GM13977 (cell line): ENCODE data around the gene PARP4.
"Not testable (repeated sequence)": the region's sequence is repeated elsewhere in the genome, so short reads cannot be mapped to it uniquely, and the experiment has no call there.

ENCODE experiments used
- DNase-seq: peaks from one replicate; pipeline ENCODE4 v3.0.0; 2012; ENCODE audit warnings: low spot score
- in situ Hi-C: fragments of 300-500 bp; cut with MboI; formaldehyde crosslinking; loops from one replicate; pipeline ENCODE4 v1.12.0; 2022; ENCODE audit warnings: low sequenced_read_pairs, low pct_unique_long_range_greater_than_20kb, mixed read lengths, inconsistent platforms; ENCODE audit not compliant: unreplicated experiment
- TF ChIP-seq, protein P1 (sequence below): IDR thresholded peaks from 2 replicates; pipeline ENCODE4 v1.5.1; 2012; ENCODE audit warnings: mild to moderate bottlenecking, control low read depth; ENCODE audit not compliant: insufficient read depth; ENCODE audit errors: extremely low read depth, missing control alignments

Gene PARP4

DNA sequence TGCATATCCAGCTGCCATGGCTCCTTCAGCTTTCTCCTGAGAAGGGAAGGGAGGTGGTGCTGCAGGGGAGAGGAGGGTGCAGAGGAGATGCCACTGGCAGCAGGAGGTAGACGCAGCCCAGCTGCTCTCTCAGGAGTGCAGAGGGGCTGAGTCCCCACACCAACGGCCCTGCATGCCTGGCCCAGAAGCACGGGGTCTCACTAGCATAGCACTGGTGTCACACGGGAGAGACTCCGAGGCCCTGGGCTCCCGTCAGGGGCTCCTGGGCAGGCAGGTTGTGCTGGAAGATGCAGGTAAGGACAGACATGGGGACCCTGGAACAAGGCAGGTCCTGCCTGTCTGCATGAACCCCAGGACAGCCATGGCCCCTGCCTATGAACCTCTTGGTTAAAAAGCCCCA is 123.1 kb downstream of the PARP4 start:
- in situ Hi-C loops = loop anchor here (5.0 kb wide), 1 partner anchor 1427 kb away; no protein-coding TSS in a partner anchor
- TF ChIP-seq, protein P1, sequence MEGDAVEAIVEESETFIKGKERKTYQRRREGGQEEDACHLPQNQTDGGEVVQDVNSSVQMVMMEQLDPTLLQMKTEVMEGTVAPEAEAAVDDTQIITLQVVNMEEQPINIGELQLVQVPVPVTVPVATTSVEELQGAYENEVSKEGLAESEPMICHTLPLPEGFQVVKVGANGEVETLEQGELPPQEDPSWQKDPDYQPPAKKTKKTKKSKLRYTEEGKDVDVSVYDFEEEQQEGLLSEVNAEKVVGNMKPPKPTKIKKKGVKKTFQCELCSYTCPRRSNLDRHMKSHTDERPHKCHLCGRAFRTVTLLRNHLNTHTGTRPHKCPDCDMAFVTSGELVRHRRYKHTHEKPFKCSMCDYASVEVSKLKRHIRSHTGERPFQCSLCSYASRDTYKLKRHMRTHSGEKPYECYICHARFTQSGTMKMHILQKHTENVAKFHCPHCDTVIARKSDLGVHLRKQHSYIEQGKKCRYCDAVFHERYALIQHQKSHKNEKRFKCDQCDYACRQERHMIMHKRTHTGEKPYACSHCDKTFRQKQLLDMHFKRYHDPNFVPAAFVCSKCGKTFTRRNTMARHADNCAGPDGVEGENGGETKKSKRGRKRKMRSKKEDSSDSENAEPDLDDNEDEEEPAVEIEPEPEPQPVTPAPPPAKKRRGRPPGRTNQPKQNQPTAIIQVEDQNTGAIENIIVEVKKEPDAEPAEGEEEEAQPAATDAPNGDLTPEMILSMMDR = no peak

DNA sequence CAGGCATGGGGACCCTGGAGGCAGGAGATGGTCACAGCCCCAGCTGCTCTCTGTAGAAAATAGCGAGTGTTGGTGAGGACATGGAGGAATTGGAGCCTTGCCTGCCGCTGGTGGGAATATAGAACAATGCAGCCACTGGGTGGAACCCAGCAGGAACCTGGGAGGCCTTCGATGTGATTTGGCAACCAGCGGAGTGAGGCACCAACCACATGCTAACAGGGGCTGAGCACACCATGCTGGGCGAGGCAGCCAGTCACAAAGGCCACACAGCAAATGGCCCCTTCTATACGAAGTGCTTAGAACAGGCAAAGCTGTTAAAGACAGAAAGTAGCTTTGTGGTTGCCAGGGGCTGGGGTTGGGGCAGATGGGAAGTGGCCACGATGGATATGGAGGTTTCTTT is 123.8 kb downstream of the PARP4 start:
- in situ Hi-C loops = loop anchor here (5.0 kb wide), 1 partner anchor 1426 kb away; no protein-coding TSS in a partner anchor

More for the DNA sequence above, 123.1 kb downstream of the PARP4 start:
- no peak for DNase-seq

DNA sequence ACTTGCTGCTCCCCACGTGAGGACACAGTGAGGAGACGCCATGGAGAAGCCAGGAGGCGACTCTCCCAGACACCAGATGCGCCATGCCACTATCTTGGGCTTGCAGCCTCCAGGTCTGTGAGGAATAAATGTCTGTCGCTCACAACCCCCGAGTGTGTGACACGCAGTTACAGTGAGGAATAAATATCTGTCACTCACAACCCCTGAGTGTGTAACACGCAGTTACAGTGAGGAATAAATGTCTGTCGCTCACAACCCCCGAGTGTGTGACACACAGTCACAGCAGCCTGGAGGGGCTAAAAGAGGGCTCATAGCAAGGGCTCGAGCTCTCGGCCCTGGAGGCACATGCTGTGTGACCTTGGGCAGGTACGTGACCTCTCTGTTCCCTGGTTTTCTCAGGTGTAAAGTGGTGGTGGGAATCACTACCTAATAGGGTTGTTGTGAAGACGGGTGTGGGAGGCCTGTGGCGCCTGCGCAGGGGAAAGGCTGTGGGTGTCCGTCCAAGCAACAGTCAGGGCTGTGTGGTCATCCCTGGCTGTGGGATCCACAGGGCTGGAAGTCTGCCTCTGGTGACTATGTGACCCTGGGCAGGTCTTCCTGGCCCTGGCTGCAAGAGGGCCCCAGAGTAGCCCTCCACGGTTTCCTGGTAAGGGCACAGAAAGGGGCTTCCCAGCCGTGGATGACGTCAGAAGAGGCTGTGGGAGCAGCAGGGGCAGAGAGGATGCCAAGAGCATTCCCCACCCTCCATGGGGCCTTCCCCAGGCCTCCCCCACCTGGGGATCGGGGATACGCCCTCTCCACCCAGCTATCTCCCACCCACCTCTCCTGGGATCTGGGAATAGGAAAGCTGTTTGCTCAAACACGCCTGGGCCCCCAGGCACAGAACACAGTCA is 125.5 kb downstream of the PARP4 start:
- in situ Hi-C loops = loop anchor here (5.0 kb wide), 1 partner anchor 1425 kb away; no protein-coding TSS in a partner anchor
- no peak for DNase-seq
- TF ChIP-seq, protein P1 = no peak

More for the DNA sequence above, 123.8 kb downstream of the PARP4 start:
- not testable (repeated sequence) for DNase-seq

DNA sequence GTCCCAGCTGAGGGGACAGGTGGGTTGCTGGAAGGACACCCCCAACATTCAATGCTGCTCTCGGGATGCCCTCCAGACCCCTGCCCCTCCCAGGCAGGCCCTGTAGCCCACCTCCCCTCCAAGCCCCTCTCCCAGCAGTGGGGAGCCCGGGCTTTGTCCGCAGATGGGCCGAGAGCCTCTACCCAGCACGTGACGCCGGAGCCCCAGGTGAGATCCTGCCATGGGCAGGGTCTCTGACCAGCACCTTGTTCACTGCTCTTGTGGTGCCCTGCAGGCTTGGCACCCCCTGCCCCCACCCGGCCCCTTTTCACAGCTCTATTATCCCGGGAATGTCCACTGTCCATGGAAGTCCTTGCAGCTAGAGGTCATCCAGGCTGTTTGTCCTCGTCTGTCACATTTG is 126.7 kb downstream of the PARP4 start:
- TF ChIP-seq, protein P1 = no peak
- in situ Hi-C loops = loop anchor here (5.0 kb wide), 1 partner anchor 1424 kb away; no protein-coding TSS in a partner anchor
- DNase-seq = no peak

DNA sequence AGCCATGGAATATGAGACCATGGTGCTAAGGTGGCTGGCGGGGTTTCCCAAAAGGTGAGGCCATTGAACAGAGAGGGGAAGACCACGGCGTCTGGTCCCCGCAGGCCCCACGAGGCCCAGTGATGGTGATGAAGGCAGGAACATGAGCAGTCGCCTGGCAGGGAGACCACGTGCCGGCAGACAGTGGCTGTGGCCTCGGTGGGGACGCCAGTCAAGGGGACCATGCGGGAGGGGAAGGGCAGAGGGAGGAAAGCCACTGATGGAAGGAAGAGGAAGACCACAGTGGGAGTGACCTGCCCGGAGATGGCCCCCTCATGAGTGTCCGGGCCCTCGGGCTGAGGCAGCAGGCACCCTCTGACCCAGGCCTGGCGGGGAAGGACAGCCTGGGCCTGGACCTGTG is 127.6 kb downstream of the PARP4 start:
- in situ Hi-C loops = loop anchor here (5.0 kb wide), 1 partner anchor 1423 kb away; no protein-coding TSS in a partner anchor
- not testable (repeated sequence) for DNase-seq

DNA sequence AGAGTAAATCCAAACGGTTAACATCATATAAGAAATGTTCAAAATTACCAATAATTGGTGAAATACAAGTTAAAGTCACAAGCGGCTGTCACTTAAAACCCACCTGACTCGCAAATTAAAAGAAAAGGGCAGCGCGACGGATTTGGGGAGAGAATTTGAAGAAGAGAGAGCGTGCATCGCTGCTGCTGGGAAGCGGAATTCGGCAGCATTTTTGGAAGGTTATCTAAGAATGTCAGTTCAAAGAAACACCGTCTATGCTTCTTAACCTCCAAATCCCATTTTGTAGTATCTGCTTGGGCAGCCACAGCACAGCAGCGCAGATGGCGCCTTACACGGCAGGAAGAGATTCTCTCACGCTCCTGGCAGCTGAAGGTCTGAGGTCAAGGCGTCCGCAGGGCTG is 128.5 kb downstream of the PARP4 start:
- in situ Hi-C loops = not testable (repeated sequence)

DNA sequence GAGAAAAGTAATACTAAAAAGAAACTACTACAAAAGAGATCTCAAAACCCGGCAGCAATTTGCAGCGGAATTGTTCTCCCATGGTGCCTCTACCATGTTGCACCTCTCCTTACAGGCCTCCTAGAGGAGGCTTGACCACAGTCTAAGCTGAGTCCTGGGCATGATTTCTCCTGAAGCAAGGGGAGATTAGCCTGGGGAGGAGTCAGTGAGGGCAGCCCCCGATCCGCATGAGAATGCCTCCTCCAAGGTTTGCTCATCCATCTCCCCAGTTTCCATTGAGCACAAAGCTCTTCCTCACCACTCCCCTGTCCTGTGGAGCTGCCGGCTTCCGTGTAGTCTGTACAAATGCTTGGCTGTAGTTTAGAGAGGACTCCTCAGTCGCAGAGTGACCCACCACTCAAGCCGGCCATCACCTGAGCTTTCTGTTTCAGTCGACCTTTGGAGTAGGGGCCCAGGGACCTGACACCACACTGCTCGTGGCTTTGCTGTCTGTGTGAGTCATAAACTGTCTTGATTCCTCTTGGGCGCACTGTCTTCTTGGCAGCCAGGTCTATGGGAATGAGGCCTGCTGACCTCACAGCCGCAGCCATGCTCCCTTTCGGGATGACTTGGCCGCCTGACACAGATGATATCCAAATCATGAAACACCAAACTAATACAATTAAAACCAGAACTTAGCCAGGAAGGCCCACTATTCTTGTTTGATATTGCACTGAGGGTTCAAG is 130.9 kb downstream of the PARP4 start:
- TF ChIP-seq, protein P1 = no peak
- in situ Hi-C loops = no loop called here
- no peak for DNase-seq

More for the DNA sequence above, 128.5 kb downstream of the PARP4 start:
- DNase-seq = not testable (repeated sequence)

DNA sequence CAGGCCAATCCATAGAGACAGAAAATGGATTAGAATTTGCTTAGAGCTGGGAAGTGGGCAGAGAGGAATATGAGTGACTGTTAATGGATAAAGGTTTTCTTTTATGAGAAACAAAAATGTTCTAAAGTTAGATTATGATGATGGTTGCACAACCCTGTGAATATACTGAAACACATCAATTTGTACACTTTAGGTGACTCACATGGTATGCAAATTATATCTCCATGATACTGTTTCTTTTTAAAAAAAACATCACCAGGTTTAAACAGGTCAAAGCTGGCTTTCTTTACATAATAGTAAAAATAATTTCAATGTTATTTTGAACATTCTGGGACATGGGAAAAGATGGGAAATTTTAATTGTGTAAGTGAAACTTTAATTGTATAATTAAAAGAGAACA is 131.7 kb downstream of the PARP4 start:
- DNase-seq, in situ Hi-C loops: not testable (repeated sequence)

DNA sequence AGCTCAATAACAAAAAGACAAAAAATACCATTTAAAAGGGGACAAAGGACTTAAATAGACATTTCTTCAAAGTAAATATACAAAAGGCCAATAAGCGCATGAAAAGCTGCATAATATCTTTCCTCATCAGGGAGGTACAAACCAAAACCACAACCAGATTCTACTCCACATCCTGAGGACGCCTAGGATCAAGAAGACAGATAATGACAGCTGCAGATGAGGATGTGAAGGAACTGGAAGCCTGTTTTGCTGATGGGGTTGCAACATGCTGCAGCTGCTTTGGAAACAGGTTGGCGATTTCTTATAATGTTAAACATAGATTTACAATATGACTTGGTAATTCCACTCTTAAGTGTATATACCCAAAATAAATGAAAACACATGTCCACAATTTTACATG is 132.4 kb downstream of the PARP4 start:
- DNase-seq, in situ Hi-C loops: not testable (repeated sequence)

DNA sequence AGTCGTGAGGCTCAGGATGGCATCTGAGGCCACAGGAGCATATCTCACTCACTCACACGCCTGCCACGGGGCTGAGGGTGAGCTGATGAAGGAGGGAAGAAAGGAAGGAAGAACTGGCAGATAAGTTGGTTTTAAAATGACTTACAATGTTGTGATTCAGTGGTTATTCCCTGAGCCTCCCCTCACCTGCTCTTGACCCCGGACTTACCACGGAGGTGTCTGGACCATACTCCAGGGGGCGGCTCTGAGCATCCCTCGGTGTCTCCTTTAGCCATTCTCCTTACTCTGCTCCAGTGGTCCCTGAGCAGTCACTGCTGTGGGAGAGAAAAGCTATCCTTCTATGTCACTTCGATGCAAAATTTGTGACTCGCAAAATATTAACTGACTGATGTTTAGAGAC is 141.3 kb downstream of the PARP4 start:
- in situ Hi-C loops, DNase-seq: not testable (repeated sequence)
